Kidney glomerular epithelial cell (primary cell): ENCODE results near the gene ZMAT3.

ENCODE experiments used
- DNase-seq: peaks from one replicate; lab custom pipeline; 2025; lab: John Stamatoyannopoulos, UW

Gene ZMAT3

DNA sequence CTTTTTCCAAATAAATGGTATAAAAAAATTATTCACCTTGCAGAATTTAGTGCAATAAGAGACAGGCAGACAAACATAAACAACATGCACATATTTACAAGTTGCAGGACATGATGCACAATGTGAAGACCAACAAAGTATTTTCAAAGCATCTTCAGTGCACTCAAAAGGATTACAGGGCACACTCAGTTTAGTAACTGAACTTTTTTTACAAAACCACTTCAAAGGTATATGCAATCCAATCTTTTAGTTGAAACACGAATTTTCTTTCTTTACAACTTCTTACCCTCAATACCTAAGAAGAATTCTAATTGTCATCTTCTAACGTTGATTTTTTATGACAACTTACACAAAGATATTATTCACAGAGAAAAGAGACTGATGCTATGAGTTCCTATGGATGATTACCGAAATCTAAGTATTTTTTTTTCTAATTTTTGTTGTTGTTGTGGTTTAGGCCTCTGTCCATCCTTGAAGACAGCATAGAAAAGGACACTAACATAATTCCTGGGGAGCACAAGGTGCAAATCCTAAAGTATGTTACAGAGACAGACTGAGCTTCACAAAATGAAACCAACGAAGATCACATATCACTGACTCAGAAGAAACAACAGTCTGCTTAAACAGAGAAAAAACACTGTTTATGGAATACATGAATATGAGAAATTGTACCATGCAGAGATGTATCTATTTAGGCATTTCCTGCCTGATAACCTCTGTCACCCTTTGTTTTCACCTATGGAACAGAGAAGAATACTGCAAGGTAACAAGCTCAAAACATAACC, 50.3 kb downstream of the ZMAT3 start:
- no peak for DNase-seq

DNA sequence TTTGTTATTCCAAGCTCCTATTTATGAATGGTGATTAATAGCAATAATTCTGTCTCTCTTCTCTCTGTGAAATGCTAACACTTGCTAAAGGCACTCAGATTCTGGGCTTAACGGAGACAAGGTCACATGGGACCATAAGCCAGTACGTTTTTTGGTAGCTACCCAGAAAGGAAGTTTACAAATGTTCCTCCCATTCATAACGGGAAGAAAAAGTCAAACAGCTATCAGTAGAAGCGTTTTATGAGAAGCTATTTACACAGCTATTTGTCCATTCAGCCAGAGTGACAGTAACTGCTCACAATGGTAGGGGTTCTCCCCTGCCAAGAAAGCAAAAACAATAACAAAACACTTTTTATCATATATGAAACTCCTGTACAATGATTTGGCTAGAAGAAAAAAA, 51.5 kb downstream of the ZMAT3 start:
- DNase-seq = no peak

DNA sequence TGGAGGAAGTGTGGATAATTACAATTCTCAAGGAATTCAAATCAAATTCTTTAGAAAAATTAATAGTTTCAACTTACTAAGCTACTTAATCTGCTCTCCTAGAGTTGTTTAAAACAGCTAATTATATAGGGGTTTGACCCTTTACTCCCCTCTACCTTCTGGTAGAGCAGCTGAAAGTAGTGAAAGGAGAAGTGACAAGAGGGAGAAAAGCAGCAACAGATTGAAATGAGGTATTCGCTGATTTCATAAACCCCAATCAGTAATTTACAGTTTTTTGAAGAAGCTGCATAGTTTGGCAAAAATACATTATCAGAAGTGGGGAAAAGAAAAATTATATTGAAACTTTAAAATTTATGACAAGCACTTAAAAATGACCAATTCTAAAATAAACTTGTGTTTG, 52.8 kb downstream of the ZMAT3 start:
- DNase-seq = no peak

DNA sequence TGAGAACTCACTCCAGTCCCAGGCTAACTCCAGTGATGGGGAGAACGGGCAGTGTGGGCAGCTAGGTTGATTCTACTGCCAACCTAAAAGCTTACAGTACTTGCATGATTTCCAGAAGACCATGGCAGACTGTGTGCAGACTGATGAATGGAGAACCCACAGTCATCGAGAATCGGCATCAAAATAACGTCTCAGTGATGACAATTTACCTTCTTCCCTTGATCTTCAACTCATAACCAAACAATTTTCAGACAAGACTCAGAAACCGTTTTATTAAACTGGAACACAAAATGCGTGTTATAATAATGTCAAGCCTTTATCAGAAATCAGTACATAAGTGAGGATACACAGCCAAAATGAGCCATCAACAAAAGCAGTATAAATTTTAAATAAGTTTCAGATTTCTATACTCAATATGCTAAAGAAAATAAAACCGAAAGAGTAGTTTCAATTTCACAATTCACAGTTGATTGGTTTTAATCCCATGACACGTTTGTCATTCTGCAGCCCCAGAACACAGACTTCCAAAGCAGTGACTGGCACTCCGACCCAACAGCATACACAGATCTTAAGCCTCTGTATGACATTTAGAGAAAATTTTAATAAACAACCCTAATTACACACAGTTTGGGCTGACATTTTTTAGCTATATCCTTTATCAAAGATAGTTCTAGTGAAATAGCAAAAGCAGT, 54.5 kb downstream of the ZMAT3 start:
- no peak for DNase-seq

DNA sequence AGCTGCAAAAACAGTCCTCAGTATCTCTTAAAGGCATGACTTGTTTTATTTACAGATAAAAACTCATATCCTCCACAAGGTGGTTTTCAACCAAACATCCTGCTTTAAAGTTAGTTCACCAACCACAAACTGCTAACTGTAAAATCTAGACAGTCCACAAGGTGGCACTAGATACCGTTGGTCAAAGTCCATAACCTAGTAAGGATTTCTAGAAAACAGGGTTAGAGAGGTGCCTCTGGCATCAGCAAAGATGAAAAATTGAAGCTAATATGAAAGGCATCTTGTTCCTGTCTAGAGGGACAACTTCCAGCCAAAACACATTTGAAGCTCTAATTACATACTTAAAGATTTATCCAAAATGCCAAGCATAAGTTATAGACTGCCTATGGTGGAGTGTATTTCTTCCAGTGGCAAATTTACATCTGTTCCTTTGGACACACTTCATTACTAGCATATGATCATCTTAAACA, 56.0 kb downstream of the ZMAT3 start:
- DNase-seq = peak; percentile 83

DNA sequence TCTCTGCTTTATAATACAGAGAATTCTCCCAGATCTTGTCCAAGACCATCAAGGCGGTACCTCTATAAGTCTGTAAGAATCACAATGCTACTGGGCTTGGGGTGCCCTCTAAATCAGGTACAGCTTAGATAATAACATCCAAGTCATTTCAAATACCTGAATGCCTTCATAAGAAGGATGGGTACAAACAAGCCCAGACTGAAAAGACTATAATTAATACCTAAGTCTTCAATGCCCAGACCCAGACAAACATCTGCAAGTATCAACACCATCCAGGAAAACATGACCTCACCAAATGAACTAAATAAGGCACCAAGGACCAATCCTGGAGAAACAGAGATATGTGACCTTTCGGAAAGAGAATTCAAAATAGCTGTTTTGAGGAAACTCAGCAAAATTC, 65.9 kb downstream of the ZMAT3 start:
- no peak for DNase-seq

DNA sequence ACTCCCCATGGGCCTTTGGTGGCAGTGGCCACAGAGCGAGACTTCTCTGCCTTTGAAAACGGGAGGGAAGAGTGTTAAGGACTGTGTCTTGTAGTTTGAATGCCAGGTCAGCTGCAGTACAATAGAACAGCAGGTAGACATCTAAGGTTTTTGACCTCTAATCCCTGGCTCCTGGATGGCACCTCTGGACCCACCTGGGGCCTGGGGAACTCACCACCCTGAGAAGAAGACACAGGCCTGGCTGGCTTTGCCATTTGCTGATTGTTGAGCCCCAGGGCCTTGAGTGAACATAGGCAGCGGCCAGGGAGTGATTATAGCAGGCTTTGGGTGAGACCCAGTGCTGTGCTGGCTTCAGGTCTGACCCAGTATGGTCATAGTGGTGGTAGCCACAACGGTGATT, 66.4 kb downstream of the ZMAT3 start:
- no peak for DNase-seq

DNA sequence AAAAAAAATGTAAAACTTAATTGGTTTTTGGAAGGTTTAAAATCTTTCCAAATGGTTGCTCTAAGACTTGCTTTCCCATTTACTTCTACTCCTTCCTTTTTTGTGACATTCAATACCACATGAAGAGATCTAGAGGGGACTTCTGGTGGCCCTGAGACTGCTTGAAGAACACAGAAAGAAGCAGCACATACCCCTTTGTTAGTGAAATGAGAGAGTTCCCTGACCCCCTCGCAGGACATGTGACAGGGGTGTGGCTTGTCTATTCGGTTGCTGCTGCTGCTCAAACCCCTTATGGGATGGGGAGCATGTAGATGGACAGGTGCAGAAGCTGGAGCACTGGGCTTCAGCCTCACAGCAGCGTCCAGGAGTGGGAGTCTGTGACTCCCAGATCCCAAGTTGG, 71.0 kb downstream of the ZMAT3 start:
- DNase-seq = no peak

DNA sequence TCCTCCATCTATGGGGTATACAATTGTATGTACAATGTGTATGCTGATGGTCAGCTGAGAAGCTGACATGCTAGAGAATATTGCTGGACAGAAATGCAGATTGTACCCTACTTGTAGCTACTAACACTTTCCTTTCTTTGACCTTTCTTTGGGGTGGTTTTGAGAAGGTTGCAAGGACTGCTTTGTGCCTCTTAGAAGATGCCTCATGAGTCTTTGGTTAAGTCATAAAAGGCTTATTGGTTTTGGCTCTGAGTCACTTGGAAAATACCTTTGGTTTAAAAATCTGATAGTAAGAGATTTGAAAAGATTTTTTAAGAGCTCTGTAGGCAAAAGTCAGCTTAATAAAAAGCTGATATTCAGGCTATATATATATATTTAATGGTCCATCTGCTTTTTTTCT, 71.5 kb downstream of the ZMAT3 start:
- no peak for DNase-seq

DNA sequence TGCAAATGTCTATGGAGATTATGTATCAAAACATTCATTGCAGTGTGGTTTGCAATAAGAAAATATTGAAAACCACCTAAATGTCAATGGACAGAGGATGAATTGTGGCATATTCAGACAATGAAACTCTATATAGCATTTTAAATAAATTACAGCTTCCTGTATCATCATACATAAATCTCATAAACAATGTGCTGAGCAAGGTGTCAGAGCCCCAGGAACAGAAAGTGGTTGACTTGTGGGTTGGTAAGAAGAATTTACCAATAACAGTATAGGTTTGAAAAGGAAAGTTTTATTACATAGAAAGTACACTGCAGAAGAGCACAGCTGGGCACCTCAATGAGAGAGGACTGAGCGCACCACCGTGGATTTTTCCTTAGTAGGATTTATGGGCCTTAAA, 75.2 kb downstream of the ZMAT3 start:
- no peak for DNase-seq

DNA sequence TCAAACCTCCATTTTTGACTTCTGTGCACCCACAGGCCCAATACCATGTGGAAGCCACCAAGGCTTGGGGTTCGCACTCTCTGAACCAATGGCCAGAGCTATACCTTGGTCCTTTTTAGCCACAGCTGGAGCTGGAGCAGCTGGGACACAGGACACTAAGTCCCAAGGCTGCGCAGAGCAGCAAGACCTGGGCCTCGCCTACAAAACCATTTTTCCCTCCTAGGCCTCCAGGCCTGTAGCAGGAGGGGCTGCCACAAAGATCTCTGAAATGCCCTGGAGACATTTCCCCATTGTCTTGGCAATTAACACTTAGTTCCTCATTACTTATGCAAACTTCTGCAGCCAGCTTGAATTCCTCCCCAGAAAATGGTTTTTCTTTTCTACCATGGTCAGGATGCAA, 81.3 kb downstream of the ZMAT3 start:
- no peak for DNase-seq

DNA sequence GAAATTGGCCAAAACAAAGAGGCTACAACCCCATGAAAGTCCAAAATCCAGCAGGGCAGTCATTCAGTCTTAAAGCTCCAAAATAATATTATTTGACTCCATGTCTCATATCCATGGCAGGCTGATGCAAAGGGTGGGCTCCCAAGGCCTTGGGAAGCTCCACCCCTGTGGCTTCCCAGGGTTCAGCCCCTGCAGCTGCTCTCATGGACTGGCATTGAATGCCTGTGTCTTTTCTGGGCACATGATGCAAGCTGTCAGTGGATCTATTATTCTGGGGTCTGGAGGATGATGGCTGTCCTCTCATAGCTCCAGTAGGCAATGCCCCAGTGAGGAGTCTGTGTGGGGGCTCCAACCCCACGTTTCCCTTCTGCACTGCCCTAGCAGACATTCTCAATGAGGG, 81.8 kb downstream of the ZMAT3 start:
- no peak for DNase-seq

DNA sequence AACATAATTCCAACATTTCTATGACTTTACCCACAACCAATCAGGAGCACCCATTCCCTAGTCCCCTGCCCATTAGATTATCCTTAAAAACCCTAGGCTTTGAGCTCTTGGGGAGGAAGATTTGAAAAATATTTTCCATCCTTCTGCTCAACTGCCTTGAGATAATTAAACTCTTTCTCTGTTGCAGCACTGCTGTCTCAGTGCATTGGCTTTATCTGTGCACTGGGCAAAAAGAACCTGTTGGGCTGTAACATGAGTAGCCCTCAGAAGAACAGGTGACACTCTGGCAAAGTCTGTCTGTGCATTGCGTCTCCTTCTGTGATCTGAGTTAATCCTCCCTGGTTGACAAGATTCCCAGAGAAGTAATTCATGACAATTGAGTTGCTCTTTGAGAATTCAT, 83.9 kb downstream of the ZMAT3 start:
- DNase-seq = no peak

DNA sequence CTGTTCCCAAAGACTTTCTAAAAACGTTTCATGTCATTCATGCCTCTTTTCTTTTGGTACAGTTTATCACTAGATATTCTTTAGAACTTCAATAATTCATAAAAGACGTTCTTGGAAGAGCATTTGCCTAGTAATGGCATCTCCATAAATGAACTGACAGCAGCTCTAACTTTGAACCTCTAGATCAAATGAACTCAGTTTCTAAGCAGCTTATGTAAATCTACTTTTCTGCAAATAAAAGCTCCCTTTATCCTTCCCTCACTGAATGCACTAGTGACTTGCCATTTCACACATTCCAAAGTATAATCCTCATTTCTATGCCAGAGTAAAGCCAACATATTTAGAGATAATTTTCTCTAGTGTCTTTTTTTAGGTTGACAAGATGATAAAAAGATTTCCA, 85.2 kb downstream of the ZMAT3 start:
- no peak for DNase-seq

DNA sequence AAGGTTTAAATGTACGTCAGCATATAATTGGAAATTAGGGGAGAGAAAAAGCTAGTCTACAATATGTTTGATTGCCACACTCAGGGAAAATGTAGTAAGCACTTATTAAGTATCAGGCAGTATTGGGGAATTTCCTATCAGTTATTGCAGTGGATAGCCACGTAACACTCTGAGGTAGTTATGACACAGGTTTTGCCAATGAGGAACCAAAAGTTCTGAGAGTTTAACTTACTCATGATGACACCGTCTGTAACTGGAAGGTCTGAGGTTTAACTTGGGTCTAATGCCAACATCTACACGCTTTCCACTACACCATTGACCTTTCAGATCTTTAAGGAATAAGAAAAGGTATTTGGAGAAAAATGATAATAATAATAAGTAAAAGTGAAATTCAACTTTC, 89.5 kb downstream of the ZMAT3 start:
- DNase-seq = no peak

DNA sequence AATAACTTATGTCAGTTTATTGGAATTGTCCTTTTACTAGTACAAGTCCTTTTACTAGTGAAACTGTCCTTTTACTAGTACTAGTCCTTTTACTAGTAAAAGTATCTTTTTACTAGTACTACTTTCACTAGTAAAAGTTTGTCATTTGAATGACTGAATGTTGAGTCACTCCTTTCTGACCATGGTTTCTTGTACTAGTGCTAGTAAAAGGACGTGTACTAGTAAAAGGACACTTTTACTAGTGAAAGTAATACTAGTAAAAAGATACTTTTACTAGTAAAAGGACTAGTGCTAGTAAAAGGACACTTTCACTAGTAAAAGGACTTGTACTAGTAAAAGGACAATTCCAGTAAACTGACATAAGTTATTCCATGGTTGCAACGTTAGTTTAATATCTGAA, 96.3 kb downstream of the ZMAT3 start:
- no peak for DNase-seq

DNA sequence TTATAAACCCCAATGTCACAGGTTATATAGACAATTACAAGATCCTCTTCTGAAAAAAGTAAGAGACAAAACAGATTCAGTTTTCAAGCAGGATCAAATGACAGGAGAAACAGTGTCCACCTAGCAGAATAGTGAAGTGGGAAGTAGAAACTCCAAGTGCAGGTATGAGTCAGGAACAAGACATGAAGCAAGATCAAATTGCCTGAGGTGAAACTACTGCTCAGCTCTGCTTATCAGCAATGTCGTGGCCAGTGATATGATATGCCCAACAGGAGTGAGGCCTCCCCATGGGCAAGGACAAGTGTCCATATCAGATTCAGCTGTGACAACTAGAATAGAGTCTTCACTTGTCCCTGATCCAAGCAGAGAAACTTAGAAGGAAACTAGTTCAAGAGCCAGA, 100.0 kb downstream of the ZMAT3 start:
- DNase-seq = no peak

DNA sequence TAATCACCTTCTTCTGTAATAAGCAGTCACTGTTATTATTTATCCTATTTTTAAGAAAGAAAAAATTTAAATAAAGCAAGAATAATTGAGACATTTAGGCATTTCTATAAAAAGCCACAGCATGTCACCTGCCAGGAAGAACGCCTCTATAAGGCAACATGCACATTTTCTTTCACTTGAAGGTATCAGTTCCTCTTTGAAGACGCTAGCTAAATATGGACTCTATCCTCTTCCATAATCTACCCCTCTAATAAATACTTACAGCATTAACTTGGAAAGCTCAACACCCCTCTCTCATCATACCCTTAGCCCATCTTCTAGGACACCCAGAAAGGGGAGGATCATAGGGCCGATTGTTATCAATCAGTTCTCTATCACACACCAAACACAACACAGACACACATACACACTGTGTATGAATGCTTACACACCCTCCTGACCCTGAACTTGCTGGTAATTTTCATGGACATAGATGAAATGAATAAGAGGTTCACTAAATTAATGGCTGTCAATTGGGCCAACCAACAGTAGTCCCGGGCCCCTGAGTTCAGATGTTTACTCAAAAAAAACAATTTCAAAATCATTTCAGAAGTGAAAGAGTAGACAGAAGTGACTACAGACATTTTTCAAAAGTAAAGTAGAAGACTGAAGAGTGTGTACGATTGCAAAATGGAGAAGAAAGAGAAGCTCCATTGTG, 102.5 kb downstream of the ZMAT3 start:
- no peak for DNase-seq
